Activated CD4-positive, alpha-beta T cell treated with anti-CD3 and anti-CD28 coated beads, Interleukin-2, amount 10 ng/mL, durations not matched to agents 7 days and 5 days (primary cell): ENCODE measurements around the gene NRDE2. TPM values are rescaled to one million over a fixed set of nuclear protein-coding genes. Genes with fewer than 3 reads are reported as not detected.

Source experiments
- CTCF ChIA-PET: fragments of 350-600 bp; sonication (Branson Sonifier 250); formaldehyde crosslinking; loops from one replicate; lab custom pipeline; 2021; ENCODE audit warnings: antibody characterized with exemption; lab: Charles Lee
- POLR2A ChIA-PET: fragments of 350-600 bp; sonication (Branson Sonifier 250); formaldehyde crosslinking; loops from one replicate; lab custom pipeline; 2021; ENCODE audit warnings: antibody characterized with exemption; lab: Charles Lee
- DNase-seq: peaks from one replicate; pipeline ENCODE4 v3.0.0-alpha.2; 2020
- H3K27ac Mint-ChIP-seq: one replicate; pipeline ENCODE4 v1.8.0; 2021; ENCODE audit warnings: mild to moderate bottlenecking, moderate library complexity, mixed read lengths
- H3K27me3 Mint-ChIP-seq: one replicate; pipeline ENCODE4 v1.8.0; 2021; ENCODE audit warnings: mixed read lengths
- H3K36me3 Mint-ChIP-seq: one replicate; pipeline ENCODE4 v1.8.0; 2021; ENCODE audit warnings: low read depth, mixed read lengths
- H3K4me1 Mint-ChIP-seq: one replicate; pipeline ENCODE4 v1.8.0; 2021; ENCODE audit warnings: mixed read lengths
- H3K4me3 Mint-ChIP-seq: one replicate; pipeline ENCODE4 v1.8.0; 2021; ENCODE audit warnings: mild to moderate bottlenecking, moderate library complexity, mixed read lengths
- H3K9me3 Mint-ChIP-seq: one replicate; pipeline ENCODE4 v1.8.0; 2021; ENCODE audit warnings: mixed read lengths
- total RNA-seq, 2 experiments: library from RNA; stranded (reverse); gene quantifications; one replicate each; pipeline ENCODE4 v1.2.3, GENCODE V29; 2021

NRDE2 gene
- total RNA-seq, 2 experiments from 2014 or later = 21.2 to 23.2 TPM

- DNase-seq = no peak
- no peak overlapping the region for H3K4me3 Mint-ChIP-seq
- H3K27ac Mint-ChIP-seq = no peak overlapping the region
- H3K9me3 Mint-ChIP-seq = no peaks in the 10 kb centered on the region
- ChIA-PET POLR2A (no interaction called here), CTCF (interaction anchor here (0.7 to 1.6 kb wide), 5 partner anchors 8 to 29 kb away, joined by 3 to 4 read pairs (median 3); no protein-coding TSS in a partner anchor)
- no peaks in the 10 kb centered on the region for H3K27me3 Mint-ChIP-seq
- no peaks in the 10 kb centered on the region for H3K4me1 Mint-ChIP-seq
- H3K36me3 Mint-ChIP-seq = peaks cover 21% of the 10 kb centered on the region
Observed at GRCh38 chr14:90290337-90291011, 41.3 kb downstream of the NRDE2 start.

DNA sequence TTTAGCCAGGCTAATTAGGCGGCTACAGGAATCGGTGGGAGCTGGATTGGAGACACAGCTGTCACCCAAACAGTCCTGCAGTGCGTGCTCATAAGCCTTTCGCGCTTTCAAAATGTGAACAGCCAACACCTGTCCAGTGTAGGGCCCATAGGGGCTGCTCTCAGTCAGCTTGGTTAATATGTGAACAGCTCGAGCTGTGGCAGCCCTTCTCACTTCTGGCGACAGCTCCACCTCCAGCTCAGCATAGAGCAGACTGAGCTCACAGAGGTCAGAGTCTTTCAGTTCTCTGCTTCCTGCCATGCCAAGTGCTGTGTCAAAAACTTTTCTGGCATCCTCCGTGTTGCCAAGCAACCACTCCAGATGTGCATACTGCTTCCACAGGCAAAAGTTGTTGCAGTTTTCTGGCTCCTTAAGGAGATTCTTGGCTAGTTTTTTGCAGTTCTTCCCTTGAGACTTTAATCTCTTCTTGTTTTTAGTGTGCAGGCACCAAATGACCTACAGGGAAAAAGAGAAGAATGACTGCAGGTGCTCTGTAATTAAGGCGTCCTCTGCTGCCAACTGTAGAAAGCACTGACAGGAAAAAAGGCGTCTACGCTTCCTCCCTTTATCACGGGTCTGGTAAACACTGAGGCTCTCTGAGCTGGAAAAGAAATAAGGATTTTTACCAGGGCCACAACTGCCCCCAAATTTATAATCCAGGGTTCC lies 42.9 kb downstream of the NRDE2 start:
- no peak for DNase-seq
- no peaks in the 10 kb centered on the region for H3K4me1 Mint-ChIP-seq
- H3K27ac Mint-ChIP-seq = no peak overlapping the region
- ChIA-PET CTCF (interaction anchor here (1.0 to 1.6 kb wide), 6 partner anchors 8 to 111 kb away, joined by 3 to 5 read pairs (median 4); no protein-coding TSS in a partner anchor), POLR2A (no interaction called here)
- no peaks in the 10 kb centered on the region for H3K9me3 Mint-ChIP-seq
- no peaks in the 10 kb centered on the region for H3K27me3 Mint-ChIP-seq
- peaks cover 20% of the 10 kb centered on the region for H3K36me3 Mint-ChIP-seq
- no peak overlapping the region for H3K4me3 Mint-ChIP-seq

DNA sequence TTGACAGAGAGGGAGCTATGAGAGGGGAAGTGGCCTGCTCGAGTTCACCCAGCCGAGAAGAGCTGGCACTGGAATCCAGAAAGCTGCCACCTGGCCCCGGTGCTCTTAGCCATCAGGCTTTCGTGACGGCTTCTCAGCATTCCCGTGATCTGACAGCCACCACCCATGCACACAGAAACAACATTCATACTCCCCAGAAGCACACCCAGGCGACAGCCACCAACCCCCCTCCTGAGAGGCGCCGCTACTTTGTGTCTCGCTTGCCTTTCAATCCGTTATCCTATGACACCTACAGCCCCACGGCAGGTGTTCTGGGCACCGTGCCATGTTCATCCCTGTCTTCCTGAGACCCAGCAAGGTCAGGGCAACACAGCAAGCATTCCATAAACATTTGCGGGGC lies 44.0 kb downstream of the NRDE2 start:
- CTCF ChIA-PET = interaction anchor here (1.5 to 2.3 kb wide), 2 partner anchors 11 to 21 kb away, joined by 3 to 6 read pairs; no protein-coding TSS in a partner anchor
- H3K4me3 Mint-ChIP-seq = no peak overlapping the region
- no peak overlapping the region for H3K27ac Mint-ChIP-seq
- no peak for DNase-seq
- H3K4me1 Mint-ChIP-seq = no peaks in the 10 kb centered on the region
- POLR2A ChIA-PET = no interaction called here
- no peaks in the 10 kb centered on the region for H3K9me3 Mint-ChIP-seq
- H3K36me3 Mint-ChIP-seq = peaks cover 20% of the 10 kb centered on the region
- no peaks in the 10 kb centered on the region for H3K27me3 Mint-ChIP-seq

DNA sequence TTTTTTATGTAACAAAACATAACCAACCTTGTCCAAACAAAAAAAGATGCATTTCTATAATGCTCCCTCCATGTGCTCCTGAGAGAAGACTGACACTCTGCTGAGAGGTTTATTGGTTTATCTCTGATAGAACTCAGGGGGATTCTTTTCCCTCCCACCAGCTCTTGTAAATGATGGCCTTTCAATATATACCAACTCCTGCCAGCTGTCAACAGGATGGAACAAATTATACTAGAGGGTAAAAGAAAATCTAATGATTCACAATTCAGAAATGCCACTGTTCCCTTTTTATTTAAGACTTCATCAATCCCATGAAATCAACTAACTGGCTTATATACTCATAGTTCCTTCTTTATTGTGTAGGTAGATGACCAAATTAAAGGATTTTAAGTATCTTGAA lies 50.0 kb downstream of the NRDE2 start:
- CTCF ChIA-PET = interaction anchor here (0.7 to 1.5 kb wide), 3 partner anchors 15 to 20 kb away, joined by 3 to 7 read pairs (median 4); no protein-coding TSS in a partner anchor
- no peak overlapping the region for H3K4me3 Mint-ChIP-seq
- H3K36me3 Mint-ChIP-seq = peaks cover 8% of the 10 kb centered on the region
- H3K9me3 Mint-ChIP-seq = no peaks in the 10 kb centered on the region
- POLR2A ChIA-PET = no interaction called here
- no peaks in the 10 kb centered on the region for H3K4me1 Mint-ChIP-seq
- H3K27me3 Mint-ChIP-seq = no peaks in the 10 kb centered on the region
- DNase-seq = no peak
- no peak overlapping the region for H3K27ac Mint-ChIP-seq

DNA sequence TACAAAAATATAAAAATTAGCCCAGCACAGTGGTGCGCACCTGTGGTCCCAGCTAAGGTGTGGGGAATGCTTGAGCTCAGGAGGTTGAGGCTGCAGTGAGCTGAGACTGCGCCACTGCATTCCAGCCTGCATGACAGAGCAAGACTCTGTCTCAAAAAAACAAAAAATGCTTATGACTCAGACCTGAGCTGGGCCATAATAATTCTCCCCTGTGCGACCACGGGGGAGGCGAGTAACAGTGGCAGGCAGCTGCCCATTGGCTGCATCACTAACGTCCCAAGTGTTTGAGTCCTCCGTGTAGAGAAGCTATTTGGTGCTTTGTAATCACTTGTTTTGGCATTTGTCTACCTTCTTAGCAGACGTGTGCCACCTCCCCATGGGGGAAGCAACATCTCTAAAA lies 50.5 kb downstream of the NRDE2 start:
- H3K4me1 Mint-ChIP-seq = no peaks in the 10 kb centered on the region
- no peak overlapping the region for H3K27ac Mint-ChIP-seq
- H3K4me3 Mint-ChIP-seq = no peak overlapping the region
- peaks cover 6% of the 10 kb centered on the region for H3K36me3 Mint-ChIP-seq
- no peak for DNase-seq
- CTCF ChIA-PET = interaction anchor here (0.7 to 1.5 kb wide), 4 partner anchors 8 to 21 kb away, joined by 3 to 7 read pairs (median 4); no protein-coding TSS in a partner anchor
- H3K9me3 Mint-ChIP-seq = no peaks in the 10 kb centered on the region
- POLR2A ChIA-PET = no interaction called here
- H3K27me3 Mint-ChIP-seq = no peaks in the 10 kb centered on the region

DNA sequence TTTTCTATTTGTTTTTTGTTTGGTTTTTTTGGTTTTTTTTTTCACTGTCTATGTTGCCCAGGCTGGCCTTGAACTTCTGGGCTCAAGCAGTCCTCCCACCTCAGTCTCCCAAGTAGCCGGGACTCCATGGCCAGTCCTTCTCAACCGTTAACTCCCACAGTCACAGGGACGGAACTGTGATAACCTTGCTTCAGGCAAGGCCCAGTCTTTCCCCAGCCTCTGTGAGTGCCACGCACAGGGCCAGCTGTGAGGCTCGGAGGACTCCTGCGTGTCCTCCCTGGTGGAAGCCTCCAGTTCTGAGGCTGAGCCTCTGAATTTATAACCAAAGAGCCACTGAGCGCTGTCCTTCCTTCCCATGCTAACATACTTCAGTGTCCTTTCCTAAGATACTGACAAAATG lies 51.6 kb downstream of the NRDE2 start:
- H3K4me1 Mint-ChIP-seq = peaks cover 6% of the 10 kb centered on the region
- no peaks in the 10 kb centered on the region for H3K27me3 Mint-ChIP-seq
- no peak overlapping the region for H3K4me3 Mint-ChIP-seq
- POLR2A ChIA-PET = no interaction called here
- no peaks in the 10 kb centered on the region for H3K9me3 Mint-ChIP-seq
- no peak for DNase-seq
- H3K27ac Mint-ChIP-seq = no peak overlapping the region
- no peaks in the 10 kb centered on the region for H3K36me3 Mint-ChIP-seq
- CTCF ChIA-PET = interaction anchor here (1.4 kb wide), 1 partner anchor 9 kb away, joined by 5 read pairs; no protein-coding TSS in a partner anchor

DNA sequence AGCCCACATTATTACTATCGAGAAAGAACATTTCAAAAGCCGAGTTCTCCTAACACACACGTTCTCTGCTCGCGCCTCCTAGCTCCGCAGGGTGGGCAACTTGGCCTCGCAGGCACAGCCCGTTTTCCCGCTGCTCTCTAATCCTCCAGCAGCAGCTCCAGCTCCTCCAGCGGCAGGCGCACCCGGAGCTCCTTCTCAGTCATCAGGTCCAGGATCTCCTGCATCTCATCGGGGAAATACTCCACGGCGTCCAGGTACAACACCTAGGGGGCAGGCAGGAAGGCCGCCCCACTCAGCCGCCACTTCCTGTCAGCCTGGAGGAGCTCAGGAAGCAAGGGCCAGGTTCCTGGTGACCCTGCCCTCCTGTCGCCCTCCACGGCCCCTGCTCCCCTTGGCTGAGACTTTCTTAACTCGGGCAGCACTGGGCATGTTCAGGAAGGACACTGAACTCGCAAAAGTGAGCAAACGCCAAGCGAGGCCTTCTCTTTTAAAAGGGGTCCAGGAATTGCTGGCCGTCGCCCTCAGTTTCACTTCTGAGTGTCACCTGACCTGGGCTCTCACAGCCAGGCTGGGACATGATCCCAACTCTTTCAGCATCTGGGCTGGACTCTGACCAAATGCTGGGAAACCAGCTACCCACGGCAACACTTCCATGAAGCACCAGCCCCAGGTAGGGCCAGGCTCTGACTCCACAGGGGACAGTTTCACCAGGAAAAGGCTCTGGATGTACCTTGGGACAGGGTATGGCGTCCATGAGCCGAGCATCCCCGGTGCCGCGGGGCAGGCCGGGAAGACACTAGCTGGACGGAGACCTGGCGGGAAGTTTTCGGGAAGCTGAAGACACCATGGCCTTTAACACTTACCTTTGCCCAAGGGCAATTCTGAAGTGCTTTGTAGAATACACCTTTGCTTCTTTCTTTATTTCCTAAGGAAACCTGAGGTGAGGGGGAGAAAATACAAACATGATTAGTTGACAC lies 53.3 kb downstream of the NRDE2 start:
- Mint-ChIP-seq H3K36me3 (peaks cover 9% of the 10 kb centered on the region), H3K27ac (no peak overlapping the region), H3K4me1 (peaks cover 17% of the 10 kb centered on the region), H3K27me3 (no peaks in the 10 kb centered on the region), H3K4me3 (no peak overlapping the region), H3K9me3 (no peaks in the 10 kb centered on the region)
- ChIA-PET POLR2A (no interaction called here), CTCF (no interaction called here)
- DNase-seq = no peak

DNA sequence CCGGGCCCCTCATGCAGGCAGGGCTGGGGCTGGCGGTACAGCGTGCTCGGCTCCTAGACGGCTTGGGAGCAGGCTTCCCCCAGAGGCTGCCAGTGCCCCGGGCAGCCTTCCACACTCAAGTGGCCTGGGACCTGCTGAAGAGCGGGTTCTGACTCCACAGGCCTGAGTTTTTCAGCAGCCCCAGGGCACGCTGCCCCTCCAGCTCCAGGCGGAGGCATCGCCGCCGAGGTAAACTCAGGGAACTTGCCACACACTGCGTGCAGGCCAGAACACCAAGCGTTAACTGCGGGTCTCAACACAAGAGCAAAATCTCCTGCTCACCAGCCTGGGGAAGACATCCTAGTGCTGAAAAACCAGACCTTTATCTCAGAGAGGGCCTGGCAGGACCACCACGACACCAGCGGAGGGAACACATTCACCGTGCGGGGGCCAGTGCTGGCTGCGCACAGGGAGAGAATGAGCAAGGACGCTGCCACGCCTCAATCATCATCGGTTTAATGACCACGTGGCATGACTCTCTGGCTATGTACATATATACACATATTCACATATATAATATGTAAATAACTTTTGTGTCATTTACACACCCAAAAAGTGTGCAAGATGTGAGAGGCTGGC lies 54.1 kb downstream of the NRDE2 start:
- Mint-ChIP-seq H3K4me3 (no peak overlapping the region), H3K27me3 (no peaks in the 10 kb centered on the region), H3K9me3 (no peaks in the 10 kb centered on the region), H3K27ac (no peak overlapping the region), H3K36me3 (peaks cover 13% of the 10 kb centered on the region), H3K4me1 (peaks cover 17% of the 10 kb centered on the region)
- DNase-seq = no peak
- ChIA-PET POLR2A (no interaction called here), CTCF (interaction anchor here (0.6 to 1.8 kb wide), 3 partner anchors 8 to 20 kb away, joined by 3 to 6 read pairs (median 3); no protein-coding TSS in a partner anchor)

DNA sequence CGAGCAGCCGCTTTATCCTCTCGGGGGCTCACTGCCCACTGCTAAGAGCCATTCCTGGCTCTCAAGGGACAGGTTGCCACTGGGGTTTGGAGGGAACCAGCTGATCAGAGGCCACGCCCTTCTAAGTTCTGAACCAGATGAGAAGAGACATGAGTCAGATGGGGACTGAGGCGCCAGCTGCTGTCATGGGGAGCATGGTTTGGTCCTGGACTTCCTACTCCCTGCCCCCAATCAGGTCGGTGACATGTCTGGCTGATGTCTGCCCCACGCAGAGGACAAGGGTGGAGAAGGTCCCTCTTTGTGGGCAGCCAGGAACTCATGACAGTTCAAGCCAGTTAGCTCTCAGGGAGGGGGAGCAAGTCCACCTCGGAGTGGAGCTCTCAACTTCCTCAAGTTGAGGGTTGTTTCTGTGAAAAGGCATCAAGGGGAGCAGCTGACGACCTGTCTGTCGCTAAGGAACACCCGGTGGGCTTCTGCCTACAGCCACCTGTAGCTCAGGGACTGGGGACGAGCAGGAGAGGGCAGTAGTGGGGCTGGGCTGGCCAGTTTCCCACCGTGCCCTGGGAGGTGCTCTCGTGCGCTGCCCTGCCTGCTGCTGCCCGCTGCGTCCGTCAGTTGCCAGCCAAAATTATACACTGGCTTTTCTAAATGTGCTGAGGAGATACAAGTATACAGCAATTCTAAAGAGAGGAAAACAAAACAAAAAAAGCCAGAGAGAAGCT lies 54.9 kb downstream of the NRDE2 start:
- CTCF ChIA-PET = interaction anchor here (0.6 to 1.8 kb wide), 4 partner anchors 8 to 21 kb away, joined by 3 to 6 read pairs (median 3); no protein-coding TSS in a partner anchor
- H3K27me3 Mint-ChIP-seq = no peaks in the 10 kb centered on the region
- H3K9me3 Mint-ChIP-seq = no peaks in the 10 kb centered on the region
- H3K36me3 Mint-ChIP-seq = peaks cover 16% of the 10 kb centered on the region
- no peak for DNase-seq
- POLR2A ChIA-PET = no interaction called here
- no peak overlapping the region for H3K4me3 Mint-ChIP-seq
- no peak overlapping the region for H3K27ac Mint-ChIP-seq
- peaks cover 17% of the 10 kb centered on the region for H3K4me1 Mint-ChIP-seq

GRCh38 chr14:90275820-90276219 lies 55.9 kb downstream of the NRDE2 start:
- POLR2A ChIA-PET = no interaction called here
- peaks cover 17% of the 10 kb centered on the region for H3K4me1 Mint-ChIP-seq
- H3K36me3 Mint-ChIP-seq = peaks cover 20% of the 10 kb centered on the region
- peak; percentile 6 for DNase-seq
- H3K4me3 Mint-ChIP-seq = no peak overlapping the region
- CTCF ChIA-PET = interaction anchor here (0.6 to 1.8 kb wide), 2 partner anchors 11 to 1110 kb away, joined by 4 to 6 read pairs; no protein-coding TSS in a partner anchor
- no peaks in the 10 kb centered on the region for H3K9me3 Mint-ChIP-seq
- no peaks in the 10 kb centered on the region for H3K27me3 Mint-ChIP-seq
- peak overlapping the region; percentile 62 for H3K27ac Mint-ChIP-seq

- ChIA-PET POLR2A (no interaction called here), CTCF (interaction anchor here (0.6 kb wide), 1 partner anchor 1110 kb away, joined by 4 read pairs; no protein-coding TSS in a partner anchor)
- peaks cover 23% of the 10 kb centered on the region for H3K36me3 Mint-ChIP-seq
- no peaks in the 10 kb centered on the region for H3K9me3 Mint-ChIP-seq
- peak overlapping the region; percentile 68 for H3K27ac Mint-ChIP-seq
- peak; percentile 4 for DNase-seq
- no peak overlapping the region for H3K4me3 Mint-ChIP-seq
- H3K27me3 Mint-ChIP-seq = no peaks in the 10 kb centered on the region
- H3K4me1 Mint-ChIP-seq = peaks cover 17% of the 10 kb centered on the region
Observed at GRCh38 chr14:90275458-90275814, 56.3 kb downstream of the NRDE2 start.
